ENCODE measurements around the gene SPINT1. TPM values are rescaled to one million over a fixed set of nuclear protein-coding genes. Genes with fewer than 3 reads are reported as not detected.
A peak's percentile ranks its signal among the peaks of the same experiment; 100 is the strongest.

SPINT1 gene
- total RNA-seq, 1 donor from 2014 or later, result 6.0 TPM

GRCh38 chr15:40838756-40839155 lies 5.1 kb upstream of the SPINT1 start:
- no peaks in the 10 kb centered on the region for H3K4me1 Mint-ChIP-seq (ENCODE audit: low read depth, unreplicated experiment)
- H3K27me3 Mint-ChIP-seq (ENCODE audit: unreplicated experiment), result peaks cover 9% of the 10 kb centered on the region
- H3K4me3 Mint-ChIP-seq (ENCODE audit: unreplicated experiment), result no peak overlapping the region
- TF ChIP-seq CTCF (IDR thresholded peaks at IDR 0.05; ENCODE audit: partially characterized antibody, unreplicated experiment), result no peak
- no peak for DNase-seq
- H3K27ac Mint-ChIP-seq (ENCODE audit: unreplicated experiment), result no peak overlapping the region
- no peaks in the 10 kb centered on the region for H3K9me3 Mint-ChIP-seq (ENCODE audit: unreplicated experiment)
- no peaks in the 10 kb centered on the region for H3K36me3 Mint-ChIP-seq (ENCODE audit: unreplicated experiment)

- Mint-ChIP-seq H3K27ac (ENCODE audit: unreplicated experiment) (no peak overlapping the region), H3K27me3 (ENCODE audit: unreplicated experiment) (peaks cover 15% of the 10 kb centered on the region), H3K4me3 (ENCODE audit: unreplicated experiment) (no peak overlapping the region), H3K4me1 (ENCODE audit: low read depth, unreplicated experiment) (peaks cover 4% of the 10 kb centered on the region), H3K9me3 (ENCODE audit: unreplicated experiment) (peaks cover 3% of the 10 kb centered on the region), H3K36me3 (ENCODE audit: unreplicated experiment) (no peaks in the 10 kb centered on the region)
- no peak for TF ChIP-seq CTCF (IDR thresholded peaks at IDR 0.05; ENCODE audit: partially characterized antibody, unreplicated experiment)
- no peak for DNase-seq
These were observed 2.1 kb upstream of the SPINT1 start for GRCh38 chr15:40841741-40842140.

GRCh38 chr15:40843261-40843884 lies 475 bp upstream of the SPINT1 start:
- H3K4me1 Mint-ChIP-seq (ENCODE audit: low read depth, unreplicated experiment), result peaks cover 12% of the 10 kb centered on the region
- DNase-seq, result no peak
- TF ChIP-seq CTCF (IDR thresholded peaks at IDR 0.05; ENCODE audit: partially characterized antibody, unreplicated experiment), result no peak
- H3K27me3 Mint-ChIP-seq (ENCODE audit: unreplicated experiment), result peaks cover 18% of the 10 kb centered on the region
- H3K9me3 Mint-ChIP-seq (ENCODE audit: unreplicated experiment), result peaks cover 3% of the 10 kb centered on the region
- H3K27ac Mint-ChIP-seq (ENCODE audit: unreplicated experiment), result no peak overlapping the region
- H3K4me3 Mint-ChIP-seq (ENCODE audit: unreplicated experiment), result peak overlapping the region; percentile 80
- H3K36me3 Mint-ChIP-seq (ENCODE audit: unreplicated experiment), result no peaks in the 10 kb centered on the region

GRCh38 chr15:40844696-40845030 lies 815 bp downstream of the SPINT1 start:
- Mint-ChIP-seq H3K36me3 (ENCODE audit: unreplicated experiment) (no peaks in the 10 kb centered on the region), H3K4me1 (ENCODE audit: low read depth, unreplicated experiment) (peaks cover 12% of the 10 kb centered on the region), H3K27me3 (ENCODE audit: unreplicated experiment) (peaks cover 18% of the 10 kb centered on the region), H3K27ac (ENCODE audit: unreplicated experiment) (no peak overlapping the region), H3K9me3 (ENCODE audit: unreplicated experiment) (peaks cover 3% of the 10 kb centered on the region), H3K4me3 (ENCODE audit: unreplicated experiment) (peak overlapping the region; percentile 84)
- DNase-seq, result peak; percentile 52
- TF ChIP-seq CTCF (IDR thresholded peaks at IDR 0.05; ENCODE audit: partially characterized antibody, unreplicated experiment), result no peak

GRCh38 chr15:40845036-40845435 lies 1.2 kb downstream of the SPINT1 start:
- H3K9me3 Mint-ChIP-seq (ENCODE audit: unreplicated experiment), result peaks cover 3% of the 10 kb centered on the region
- TF ChIP-seq CTCF (IDR thresholded peaks at IDR 0.05; ENCODE audit: partially characterized antibody, unreplicated experiment), result no peak
- H3K36me3 Mint-ChIP-seq (ENCODE audit: unreplicated experiment), result no peaks in the 10 kb centered on the region
- H3K27me3 Mint-ChIP-seq (ENCODE audit: unreplicated experiment), result peaks cover 18% of the 10 kb centered on the region
- no peak overlapping the region for H3K27ac Mint-ChIP-seq (ENCODE audit: unreplicated experiment)
- peaks cover 12% of the 10 kb centered on the region for H3K4me1 Mint-ChIP-seq (ENCODE audit: low read depth, unreplicated experiment)
- DNase-seq, result no peak
- peak overlapping the region; percentile 84 for H3K4me3 Mint-ChIP-seq (ENCODE audit: unreplicated experiment)

Data from glutamatergic neuron (in vitro differentiated cells).